Suprapubic skin (tissue), 4 donors: ENCODE results near the gene BRCA2. TPM values are rescaled to one million over a fixed set of nuclear protein-coding genes. Genes with fewer than 3 reads are reported as not detected.

Experiments used
- DNase-seq, 2 donors: peaks; one replicate each; pipeline ENCODE4 v3.0.0-alpha.2; 2019; ENCODE audit warnings: low spot score in 2 of 2
- H3K27ac ChIP-seq: fragments of 200-600 bp; sonication (generic); one replicate; pipeline ENCODE4 v1.5.1; 2019
- H3K27me3 ChIP-seq: fragments of 200-600 bp; sonication (generic); one replicate; pipeline ENCODE4 v1.5.1; 2019
- H3K36me3 ChIP-seq: fragments of 200-600 bp; sonication (generic); one replicate; pipeline ENCODE4 v1.5.1; 2019
- H3K4me1 ChIP-seq: fragments of 200-600 bp; sonication (generic); one replicate; pipeline ENCODE4 v1.5.1; 2019
- H3K4me3 ChIP-seq: fragments of 200-600 bp; sonication (generic); one replicate; pipeline ENCODE4 v1.5.1; 2019; ENCODE audit warnings: mild to moderate bottlenecking
- H3K9me3 ChIP-seq: fragments of 200-600 bp; sonication (generic); one replicate; pipeline ENCODE4 v1.5.1; 2019
- EP300 ChIP-seq: sonication (generic); formaldehyde crosslinking; IDR thresholded peaks from one replicate; pipeline ENCODE4 v1.6.1; 2017; ENCODE audit warnings: antibody characterized with exemption
- POLR2A ChIP-seq, 2 donors: fragments of 450-650 bp; IDR thresholded peaks; one replicate each; pipeline ENCODE4 v1.6.1; 2017; ENCODE audit warnings: antibody characterized with exemption in 2 of 2, mild to moderate bottlenecking in 2 of 2, moderate library complexity in 2 of 2
- POLR2AphosphoS5 ChIP-seq, 3 donors: sonication (generic); formaldehyde crosslinking; IDR thresholded peaks; one replicate each; pipeline ENCODE4 v1.6.1; 2017; ENCODE audit warnings: antibody characterized with exemption in 3 of 3
- WGBS: methylation state at CpG from one replicate; pipeline ENCODE4 v1.1.5; 2018; 5-methylcytosine and 5-hydroxymethylcytosine counted together
- total RNA-seq, 4 donors: library from RNA; depleted of rRNA; stranded (reverse); fragments of >200 nt; gene quantifications; one replicate each; pipeline ENCODE4 v1.1.0, GENCODE V29; 2016
- TF ChIP-seq, protein P1 (sequence below), 2 donors: fragments of 200-600 bp in 1 of 2; fragments of 450-650 bp in 1 of 2; sonication (generic) in 1 of 2; IDR thresholded peaks; one replicate each; pipeline ENCODE4 v1.5.1; 2016 to 2019; ENCODE audit warnings: antibody characterized with exemption in 2 of 2, mild to moderate bottlenecking in 1 of 2, moderate library complexity in 1 of 2

BRCA2 gene, protein sequence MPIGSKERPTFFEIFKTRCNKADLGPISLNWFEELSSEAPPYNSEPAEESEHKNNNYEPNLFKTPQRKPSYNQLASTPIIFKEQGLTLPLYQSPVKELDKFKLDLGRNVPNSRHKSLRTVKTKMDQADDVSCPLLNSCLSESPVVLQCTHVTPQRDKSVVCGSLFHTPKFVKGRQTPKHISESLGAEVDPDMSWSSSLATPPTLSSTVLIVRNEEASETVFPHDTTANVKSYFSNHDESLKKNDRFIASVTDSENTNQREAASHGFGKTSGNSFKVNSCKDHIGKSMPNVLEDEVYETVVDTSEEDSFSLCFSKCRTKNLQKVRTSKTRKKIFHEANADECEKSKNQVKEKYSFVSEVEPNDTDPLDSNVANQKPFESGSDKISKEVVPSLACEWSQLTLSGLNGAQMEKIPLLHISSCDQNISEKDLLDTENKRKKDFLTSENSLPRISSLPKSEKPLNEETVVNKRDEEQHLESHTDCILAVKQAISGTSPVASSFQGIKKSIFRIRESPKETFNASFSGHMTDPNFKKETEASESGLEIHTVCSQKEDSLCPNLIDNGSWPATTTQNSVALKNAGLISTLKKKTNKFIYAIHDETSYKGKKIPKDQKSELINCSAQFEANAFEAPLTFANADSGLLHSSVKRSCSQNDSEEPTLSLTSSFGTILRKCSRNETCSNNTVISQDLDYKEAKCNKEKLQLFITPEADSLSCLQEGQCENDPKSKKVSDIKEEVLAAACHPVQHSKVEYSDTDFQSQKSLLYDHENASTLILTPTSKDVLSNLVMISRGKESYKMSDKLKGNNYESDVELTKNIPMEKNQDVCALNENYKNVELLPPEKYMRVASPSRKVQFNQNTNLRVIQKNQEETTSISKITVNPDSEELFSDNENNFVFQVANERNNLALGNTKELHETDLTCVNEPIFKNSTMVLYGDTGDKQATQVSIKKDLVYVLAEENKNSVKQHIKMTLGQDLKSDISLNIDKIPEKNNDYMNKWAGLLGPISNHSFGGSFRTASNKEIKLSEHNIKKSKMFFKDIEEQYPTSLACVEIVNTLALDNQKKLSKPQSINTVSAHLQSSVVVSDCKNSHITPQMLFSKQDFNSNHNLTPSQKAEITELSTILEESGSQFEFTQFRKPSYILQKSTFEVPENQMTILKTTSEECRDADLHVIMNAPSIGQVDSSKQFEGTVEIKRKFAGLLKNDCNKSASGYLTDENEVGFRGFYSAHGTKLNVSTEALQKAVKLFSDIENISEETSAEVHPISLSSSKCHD (N-terminal part only)
- total RNA-seq, result 1 to 10 TPM; 1.5 to 5.6 (median 2.0) TPM

DNA sequence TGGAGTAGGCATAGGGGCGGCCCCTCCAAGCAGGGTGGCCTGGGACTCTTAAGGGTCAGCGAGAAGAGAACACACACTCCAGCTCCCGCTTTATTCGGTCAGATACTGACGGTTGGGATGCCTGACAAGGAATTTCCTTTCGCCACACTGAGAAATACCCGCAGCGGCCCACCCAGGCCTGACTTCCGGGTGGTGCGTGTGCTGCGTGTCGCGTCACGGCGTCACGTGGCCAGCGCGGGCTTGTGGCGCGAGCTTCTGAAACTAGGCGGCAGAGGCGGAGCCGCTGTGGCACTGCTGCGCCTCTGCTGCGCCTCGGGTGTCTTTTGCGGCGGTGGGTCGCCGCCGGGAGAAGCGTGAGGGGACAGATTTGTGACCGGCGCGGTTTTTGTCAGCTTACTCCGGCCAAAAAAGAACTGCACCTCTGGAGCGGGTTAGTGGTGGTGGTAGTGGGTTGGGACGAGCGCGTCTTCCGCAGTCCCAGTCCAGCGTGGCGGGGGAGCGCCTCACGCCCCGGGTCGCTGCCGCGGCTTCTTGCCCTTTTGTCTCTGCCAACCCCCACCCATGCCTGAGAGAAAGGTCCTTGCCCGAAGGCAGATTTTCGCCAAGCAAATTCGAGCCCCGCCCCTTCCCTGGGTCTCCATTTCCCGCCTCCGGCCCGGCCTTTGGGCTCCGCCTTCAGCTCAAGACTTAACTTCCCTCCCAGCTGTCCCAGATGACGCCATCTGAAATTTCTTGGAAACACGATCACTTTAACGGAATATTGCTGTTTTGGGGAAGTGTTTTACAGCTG lies at the start of gene BRCA2, which contains the start of gene ZAR1L:
TSS of gene BRCA2 (plus strand) at position 271 of the 790 bp plus-strand sequence. CDS start 953 bp downstream, outside the sequence.
TSS of gene ZAR1L (minus strand) at position 126 of the 790 bp plus-strand sequence. CDS start 3,438 bp downstream, outside the sequence.
- Histone ChIP-seq H3K27ac (peak within 1 kb of the TSS; percentile 97), H3K27me3 (no peaks in the 10 kb centered on the region), H3K4me1 (peaks cover 18% of the 10 kb centered on the region), H3K36me3 (no peaks in the 10 kb centered on the region), H3K9me3 (no peaks in the 10 kb centered on the region), H3K4me3 (peak within 1 kb of the TSS; percentile 94)
- 0% methylated on average over 26 of the region's 60 CpGs for WGBS
- peak; percentile 92 to 96 for DNase-seq
- TF ChIP-seq, protein P1, sequence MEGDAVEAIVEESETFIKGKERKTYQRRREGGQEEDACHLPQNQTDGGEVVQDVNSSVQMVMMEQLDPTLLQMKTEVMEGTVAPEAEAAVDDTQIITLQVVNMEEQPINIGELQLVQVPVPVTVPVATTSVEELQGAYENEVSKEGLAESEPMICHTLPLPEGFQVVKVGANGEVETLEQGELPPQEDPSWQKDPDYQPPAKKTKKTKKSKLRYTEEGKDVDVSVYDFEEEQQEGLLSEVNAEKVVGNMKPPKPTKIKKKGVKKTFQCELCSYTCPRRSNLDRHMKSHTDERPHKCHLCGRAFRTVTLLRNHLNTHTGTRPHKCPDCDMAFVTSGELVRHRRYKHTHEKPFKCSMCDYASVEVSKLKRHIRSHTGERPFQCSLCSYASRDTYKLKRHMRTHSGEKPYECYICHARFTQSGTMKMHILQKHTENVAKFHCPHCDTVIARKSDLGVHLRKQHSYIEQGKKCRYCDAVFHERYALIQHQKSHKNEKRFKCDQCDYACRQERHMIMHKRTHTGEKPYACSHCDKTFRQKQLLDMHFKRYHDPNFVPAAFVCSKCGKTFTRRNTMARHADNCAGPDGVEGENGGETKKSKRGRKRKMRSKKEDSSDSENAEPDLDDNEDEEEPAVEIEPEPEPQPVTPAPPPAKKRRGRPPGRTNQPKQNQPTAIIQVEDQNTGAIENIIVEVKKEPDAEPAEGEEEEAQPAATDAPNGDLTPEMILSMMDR (IDR thresholded peaks at IDR 0.05), result no peak
- peak in 1 of 2 donors; percentile 71 for TF ChIP-seq POLR2A (IDR thresholded peaks at IDR 0.05)
- TF ChIP-seq POLR2AphosphoS5 (IDR thresholded peaks at IDR 0.05), result peak in 2 of 3 donors; percentile 79 to 92

DNA sequence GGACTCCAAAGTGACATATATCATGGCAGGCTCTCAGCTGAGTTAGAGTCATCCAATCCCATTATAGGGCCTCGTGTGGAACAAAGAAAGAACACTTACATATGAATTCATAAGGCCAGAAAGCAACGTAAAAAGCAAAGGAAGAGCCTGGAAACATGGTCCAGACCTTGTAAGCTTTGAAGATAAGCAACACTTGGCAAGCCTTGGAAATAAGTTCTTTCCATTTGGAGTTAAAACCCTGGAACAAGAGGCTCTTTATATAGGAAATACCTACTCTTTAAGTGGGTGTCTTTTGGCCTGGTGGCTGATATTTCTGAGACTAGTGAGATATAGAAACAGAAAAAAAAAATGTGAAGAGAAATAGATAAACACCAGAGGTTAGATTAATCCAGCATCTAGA lies 49.6 kb upstream of the BRCA2 start:
- 64% methylated on average over 2 of the region's 2 CpGs for WGBS
- Histone ChIP-seq H3K27me3 (no peaks in the 10 kb centered on the region), H3K4me3 (no peak overlapping the region), H3K27ac (no peak overlapping the region), H3K36me3 (peaks cover 29% of the 10 kb centered on the region), H3K4me1 (peaks cover 8% of the 10 kb centered on the region), H3K9me3 (no peaks in the 10 kb centered on the region)
- no peak for DNase-seq
- TF ChIP-seq POLR2AphosphoS5 (IDR thresholded peaks at IDR 0.05) (no peak), EP300 (no peak), POLR2A (IDR thresholded peaks at IDR 0.05) (no peak)
- TF ChIP-seq, protein P1 (IDR thresholded peaks at IDR 0.05), result no peak

DNA sequence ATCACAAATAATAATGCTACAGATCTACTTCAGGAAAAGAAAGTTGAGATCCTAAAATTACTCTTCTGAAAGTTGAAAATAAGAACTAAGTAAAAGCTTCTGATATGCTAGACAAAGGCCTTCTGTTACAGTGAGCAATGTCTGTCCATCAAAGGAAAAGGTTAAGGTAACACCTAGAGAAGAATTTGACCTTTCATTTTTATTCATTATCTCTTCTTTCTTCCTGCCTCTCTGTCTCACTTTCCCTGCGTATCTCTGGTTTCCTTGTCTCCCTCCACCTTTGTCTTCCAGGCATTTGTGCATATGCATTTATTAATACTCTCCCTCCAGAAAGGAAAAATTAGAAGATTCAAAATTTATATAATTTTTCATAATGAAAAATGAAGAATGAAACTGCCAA lies 49.2 kb upstream of the BRCA2 start:
- Histone ChIP-seq H3K36me3 (peaks cover 34% of the 10 kb centered on the region), H3K9me3 (no peaks in the 10 kb centered on the region), H3K27me3 (no peaks in the 10 kb centered on the region), H3K4me3 (no peak overlapping the region), H3K4me1 (peaks cover 8% of the 10 kb centered on the region), H3K27ac (no peak overlapping the region)
- TF ChIP-seq POLR2A (IDR thresholded peaks at IDR 0.05), result no peak
- TF ChIP-seq, protein P1 (IDR thresholded peaks at IDR 0.05), result no peak
- TF ChIP-seq EP300, result no peak
- TF ChIP-seq POLR2AphosphoS5 (IDR thresholded peaks at IDR 0.05), result no peak
- no peak for DNase-seq
- 86% methylated on average over 1 of the region's 1 CpG for WGBS

DNA sequence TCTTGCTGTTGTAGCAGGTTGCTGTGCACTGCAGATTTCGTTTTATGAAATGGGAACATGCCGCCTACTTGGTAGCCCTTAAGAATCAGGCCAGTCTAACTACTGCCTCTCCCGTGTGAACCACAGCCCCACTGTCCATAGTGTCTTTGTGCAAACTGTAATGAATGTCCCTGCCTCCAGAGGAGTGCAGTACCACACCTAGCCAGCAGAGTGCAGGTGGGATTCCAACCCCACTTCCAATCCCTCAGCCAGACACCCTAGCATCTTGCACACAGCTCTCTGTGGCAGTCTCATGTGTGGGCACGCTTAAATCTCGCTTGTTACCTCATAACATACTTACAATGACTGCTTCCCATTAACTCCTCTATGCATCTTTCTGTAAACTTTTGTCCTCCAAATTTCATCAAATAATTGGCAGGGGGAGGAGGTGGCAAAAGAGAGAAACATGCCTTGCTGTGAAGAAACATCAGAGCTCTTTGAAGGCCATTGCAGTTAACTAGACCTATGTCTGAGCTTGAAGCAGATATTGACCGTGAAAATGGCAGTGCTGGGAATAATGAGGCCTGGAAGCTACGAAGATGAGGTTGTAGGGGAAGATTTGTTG lies 47.4 kb upstream of the BRCA2 start:
- H3K9me3 ChIP-seq, result no peaks in the 10 kb centered on the region
- 80% methylated on average over 7 of the region's 7 CpGs for WGBS
- H3K4me3 ChIP-seq, result no peak overlapping the region
- DNase-seq, result no peak
- H3K27me3 ChIP-seq, result no peaks in the 10 kb centered on the region
- TF ChIP-seq POLR2AphosphoS5 (IDR thresholded peaks at IDR 0.05), result no peak
- TF ChIP-seq, protein P1 (IDR thresholded peaks at IDR 0.05), result peak in 1 of 2 donors; percentile 61
- no peaks in the 10 kb centered on the region for H3K4me1 ChIP-seq
- peaks cover 39% of the 10 kb centered on the region for H3K36me3 ChIP-seq
- no peak overlapping the region for H3K27ac ChIP-seq
